Spinal cord (tissue), 10 donors: ENCODE measurements around the gene METTL8. TPM values are rescaled to one million over a fixed set of nuclear protein-coding genes. Genes with fewer than 3 reads are reported as not detected.
A peak's percentile ranks its signal among the peaks of the same experiment; 100 is the strongest.

Source experiments
- DNase-seq, 6 donors: peaks; one replicate each; pipeline versions ENCODE4 v3.0.0 to v3.0.0-alpha.2; 2013 to 2015; ENCODE audit warnings: low spot score in 6 of 6, low read depth in 4 of 6
- H3K27ac ChIP-seq: one replicate; pipeline ENCODE4 v1.5.1; 2013; ENCODE audit warnings: low read depth, low read length, control low read depth
- H3K27me3 ChIP-seq: one replicate; pipeline ENCODE4 v1.6.1; 2013; ENCODE audit warnings: low read length; ENCODE audit not compliant: control insufficient read depth, insufficient read depth
- H3K36me3 ChIP-seq: one replicate; pipeline ENCODE4 v1.6.1; 2013; ENCODE audit warnings: low read length; ENCODE audit not compliant: control insufficient read depth, insufficient read depth
- H3K4me1 ChIP-seq: one replicate; pipeline ENCODE4 v1.6.1; 2013; ENCODE audit warnings: low read length; ENCODE audit not compliant: control insufficient read depth, insufficient read depth
- H3K4me3 ChIP-seq: one replicate; pipeline ENCODE4 v1.5.1; 2013; ENCODE audit warnings: low read depth, low read length, control low read depth
- H3K9me3 ChIP-seq: one replicate; pipeline ENCODE4 v1.6.1; 2013; ENCODE audit warnings: low read length; ENCODE audit not compliant: control insufficient read depth, insufficient read depth
- WGBS: methylation state at CpG from one replicate; pipeline ENCODE4 v1.1.5; 2013; ENCODE audit warnings: missing lambda C conversion rate; ENCODE audit not compliant: insufficient coverage; 5-methylcytosine and 5-hydroxymethylcytosine counted together
- polyA plus RNA-seq, 2 donors: library from polyadenylated mRNA; unstranded; fragments of 120-200 nt; gene quantifications; one replicate each; pipeline ENCODE4 v1.2.1, GENCODE V29; 2013; ENCODE audit not compliant: insufficient read length in 2 of 2
- total RNA-seq, 2 donors: library from RNA; depleted of rRNA in 1 of 2; stranded (reverse); fragments of 120-200 nt in 1 of 2; fragments of >200 nt in 1 of 2; gene quantifications; one replicate each; pipeline versions ENCODE4 v1.2.3 to v1.2.4, GENCODE V29; 2013 to 2014
- donor health status: healthy.

Gene METTL8
- total and polyA plus RNA-seq, 4 donors = 14.3 to 25.9 (median 17.6) TPM

GRCh38 chr2:171405546-171405945 is 28.2 kb downstream of the METTL8 start:
- Histone ChIP-seq H3K4me1 (peaks cover 3% of the 10 kb centered on the region), H3K4me3 (no peak overlapping the region), H3K9me3 (peaks cover 10% of the 10 kb centered on the region), H3K36me3 (no peaks in the 10 kb centered on the region), H3K27me3 (no peaks in the 10 kb centered on the region), H3K27ac (no peak overlapping the region)
- no peak for DNase-seq
- WGBS = no CpG with 5 or more reads among the region's 1 CpG

DNA sequence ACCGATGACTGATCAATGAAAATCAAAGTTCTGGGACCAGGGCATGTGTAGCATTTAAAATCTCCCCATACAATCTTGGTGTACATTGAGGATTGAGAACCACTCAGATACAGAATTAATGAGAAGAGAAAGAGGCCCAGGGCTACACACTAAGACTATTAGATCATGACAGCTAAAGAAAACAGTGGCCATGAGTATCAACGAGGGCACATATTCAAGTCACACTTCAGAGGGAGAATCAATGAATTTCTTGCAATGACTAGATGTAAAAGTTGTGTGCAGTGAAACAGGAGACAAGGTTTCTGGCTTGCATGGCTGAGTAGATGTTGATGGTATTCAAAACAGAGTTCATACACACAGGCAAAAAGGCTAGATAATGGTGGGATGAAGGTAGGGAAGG is 29.1 kb downstream of the METTL8 start:
- H3K4me1 ChIP-seq = peaks cover 3% of the 10 kb centered on the region
- no peak overlapping the region for H3K4me3 ChIP-seq
- H3K9me3 ChIP-seq = peaks cover 10% of the 10 kb centered on the region
- DNase-seq = no peak
- whole genome bisulfite sequencing = no CpG with 5 or more reads among the region's 2 CpGs
- no peak overlapping the region for H3K27ac ChIP-seq
- no peaks in the 10 kb centered on the region for H3K36me3 ChIP-seq
- H3K27me3 ChIP-seq = no peaks in the 10 kb centered on the region

GRCh38 chr2:171404261-171404660 is 29.5 kb downstream of the METTL8 start:
- H3K4me3 ChIP-seq = no peak overlapping the region
- H3K27me3 ChIP-seq = no peaks in the 10 kb centered on the region
- no peaks in the 10 kb centered on the region for H3K36me3 ChIP-seq
- no peak overlapping the region for H3K27ac ChIP-seq
- no peaks in the 10 kb centered on the region for H3K4me1 ChIP-seq
- whole genome bisulfite sequencing = 77% methylated on average over 4 of the region's 5 CpGs
- H3K9me3 ChIP-seq = peaks cover 10% of the 10 kb centered on the region
- no peak for DNase-seq

DNA sequence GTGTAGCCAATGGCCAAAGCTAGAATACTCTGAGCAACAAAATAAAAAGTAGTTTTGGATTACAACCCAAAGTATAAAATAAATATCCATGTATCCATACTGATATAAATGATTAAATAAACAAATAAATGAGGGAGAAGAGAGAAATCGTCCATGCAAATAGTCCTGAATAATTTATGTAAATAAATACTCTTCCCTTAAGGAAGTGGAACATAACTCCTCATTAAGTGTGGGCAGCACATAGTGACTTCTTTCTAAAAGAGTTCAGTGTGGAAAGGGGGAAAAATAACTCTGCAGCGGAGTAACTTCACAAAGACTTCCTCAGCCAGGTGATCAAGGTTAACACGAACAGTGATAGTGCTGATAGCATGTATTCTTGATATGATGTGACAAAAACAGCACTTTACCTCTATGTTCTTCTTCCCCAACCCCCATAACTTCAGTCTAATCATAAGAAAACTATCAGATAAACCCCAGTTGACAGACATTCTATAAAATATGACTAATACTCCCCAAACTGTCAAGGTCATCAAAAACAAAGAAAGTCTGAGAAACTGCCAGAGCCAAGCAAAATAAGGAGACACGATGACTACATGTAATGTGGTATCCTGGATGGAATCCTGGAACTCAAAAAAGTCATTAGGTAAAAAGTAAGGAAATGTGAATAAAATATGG is 30.7 kb downstream of the METTL8 start:
- Histone ChIP-seq H3K4me3 (no peak overlapping the region), H3K36me3 (no peaks in the 10 kb centered on the region), H3K27ac (no peak overlapping the region), H3K4me1 (no peaks in the 10 kb centered on the region), H3K27me3 (no peaks in the 10 kb centered on the region), H3K9me3 (peaks cover 10% of the 10 kb centered on the region)
- no peak for DNase-seq
- WGBS = no CpG with 5 or more reads among the region's 4 CpGs

- 100% methylated on average over 1 of the region's 1 CpG for WGBS
- H3K9me3 ChIP-seq = peaks cover 10% of the 10 kb centered on the region
- no peaks in the 10 kb centered on the region for H3K27me3 ChIP-seq
- no peak overlapping the region for H3K27ac ChIP-seq
- no peaks in the 10 kb centered on the region for H3K4me1 ChIP-seq
- no peak for DNase-seq
- H3K36me3 ChIP-seq = no peaks in the 10 kb centered on the region
- no peak overlapping the region for H3K4me3 ChIP-seq
Observed at GRCh38 chr2:171401947-171402346, 31.8 kb downstream of the METTL8 start.

- H3K27ac ChIP-seq = no peak overlapping the region
- WGBS = no CpG with 5 or more reads among the region's 3 CpGs
- no peak overlapping the region for H3K4me3 ChIP-seq
- no peak for DNase-seq
- H3K27me3 ChIP-seq = no peaks in the 10 kb centered on the region
- H3K9me3 ChIP-seq = peaks cover 10% of the 10 kb centered on the region
- no peaks in the 10 kb centered on the region for H3K36me3 ChIP-seq
- no peaks in the 10 kb centered on the region for H3K4me1 ChIP-seq
Observed at GRCh38 chr2:171400395-171400794, 33.4 kb downstream of the METTL8 start.

GRCh38 chr2:171399292-171399691 is 34.5 kb downstream of the METTL8 start:
- Histone ChIP-seq H3K4me1 (no peaks in the 10 kb centered on the region), H3K27ac (no peak overlapping the region), H3K9me3 (peaks cover 10% of the 10 kb centered on the region), H3K27me3 (no peaks in the 10 kb centered on the region), H3K36me3 (no peaks in the 10 kb centered on the region), H3K4me3 (no peak overlapping the region)
- DNase-seq = no peak

GRCh38 chr2:171394164-171394740 is 39.5 kb downstream of the METTL8 start:
- Histone ChIP-seq H3K27ac (no peak overlapping the region), H3K9me3 (no peaks in the 10 kb centered on the region), H3K27me3 (no peaks in the 10 kb centered on the region), H3K36me3 (no peaks in the 10 kb centered on the region), H3K4me3 (no peak overlapping the region), H3K4me1 (no peaks in the 10 kb centered on the region)
- WGBS = no CpG with 5 or more reads among the region's 1 CpG
- DNase-seq = peak in 1 of 6 donors; percentile 47

DNA sequence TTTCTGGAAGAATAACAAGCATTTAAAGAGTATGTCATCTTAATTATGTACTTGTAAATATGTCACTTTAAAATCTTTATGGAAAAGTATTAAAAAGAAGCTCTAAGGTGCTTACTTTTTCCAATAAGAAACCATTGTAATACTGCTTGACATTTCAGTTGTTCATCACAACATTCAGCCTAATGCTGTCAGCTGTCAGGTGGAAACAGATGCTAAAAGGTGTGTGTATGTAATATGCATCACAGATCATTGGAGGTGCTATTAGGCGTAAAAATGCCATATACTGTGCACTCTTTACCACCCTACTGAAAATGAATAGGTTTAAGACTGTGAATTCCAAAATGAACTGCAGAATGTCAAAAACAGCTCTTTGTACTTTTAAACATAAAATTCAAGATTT is 40.3 kb downstream of the METTL8 start:
- Histone ChIP-seq H3K4me3 (no peak overlapping the region), H3K4me1 (no peaks in the 10 kb centered on the region), H3K36me3 (no peaks in the 10 kb centered on the region), H3K27me3 (no peaks in the 10 kb centered on the region), H3K9me3 (no peaks in the 10 kb centered on the region), H3K27ac (no peak overlapping the region)
- no CpG with 5 or more reads among the region's 1 CpG for WGBS
- DNase-seq = peak in 1 of 6 donors; percentile 50

DNA sequence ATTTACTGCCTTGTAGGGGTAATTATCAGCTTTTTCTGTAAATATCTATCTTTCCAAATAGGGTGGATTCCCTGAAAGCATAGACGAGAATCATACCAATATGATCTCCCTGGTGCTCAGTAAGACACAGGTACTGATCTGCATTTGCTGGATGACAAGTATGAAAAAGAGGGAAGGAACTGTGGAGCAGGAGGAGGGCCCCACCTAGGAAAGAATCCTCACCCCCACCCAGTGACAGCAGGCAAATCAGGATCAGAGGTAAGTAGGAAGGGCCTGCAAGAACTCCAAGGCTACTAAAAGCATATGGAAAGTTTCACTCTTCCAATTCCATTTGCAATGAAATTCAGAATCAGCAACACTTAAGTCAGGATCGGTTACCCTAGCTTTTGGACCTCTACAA is 42.3 kb downstream of the METTL8 start:
- no peak overlapping the region for H3K27ac ChIP-seq
- WGBS = no CpG with 5 or more reads among the region's 2 CpGs
- no peaks in the 10 kb centered on the region for H3K36me3 ChIP-seq
- no peak for DNase-seq
- no peaks in the 10 kb centered on the region for H3K9me3 ChIP-seq
- no peaks in the 10 kb centered on the region for H3K4me1 ChIP-seq
- no peaks in the 10 kb centered on the region for H3K27me3 ChIP-seq
- H3K4me3 ChIP-seq = no peak overlapping the region
